Esophagus squamous epithelium (tissue), 5 donors: ENCODE results near the gene CADM2. TPM values are rescaled to one million over a fixed set of nuclear protein-coding genes. Genes with fewer than 3 reads are reported as not detected.

Experiments used
- DNase-seq: peaks from one replicate; lab custom pipeline; 2025; lab: John Stamatoyannopoulos, UW
- H3K27ac ChIP-seq, 4 donors: fragments of 200-600 bp; sonication (generic); one replicate each; pipeline ENCODE4 v1.5.1; 2016 to 2019; ENCODE audit warnings: mild to moderate bottlenecking in 1 of 4
- H3K27me3 ChIP-seq, 4 donors: fragments of 200-600 bp; sonication (generic); 1 replicate in 3 of 4; 2 replicates in 1 of 4; pipeline versions ENCODE4 v1.5.1 to v1.6.0; 2017 to 2021; ENCODE audit warnings: antibody characterized with exemption in 1 of 4
- H3K36me3 ChIP-seq, 3 donors: fragments of 200-600 bp; sonication (generic); one replicate each; pipeline ENCODE4 v1.5.1; 2016 to 2019
- H3K4me1 ChIP-seq, 3 donors: fragments of 200-600 bp; sonication (generic); one replicate each; pipeline ENCODE4 v1.5.1; 2017 to 2019
- H3K4me3 ChIP-seq, 4 donors: fragments of 200-600 bp; sonication (generic); 1 replicate in 3 of 4; 2 replicates in 1 of 4; pipeline ENCODE4 v1.5.1; 2016 to 2019; ENCODE audit warnings: mild to moderate bottlenecking in 2 of 4, moderate library complexity in 1 of 4
- H3K9me3 ChIP-seq, 3 donors: fragments of 200-600 bp; sonication (generic); one replicate each; pipeline ENCODE4 v1.5.1; 2016 to 2019
- CTCF ChIP-seq, 6 experiments: fragments of 450-650 bp in 4 of 6; fragments of 200-600 bp in 2 of 6; sonication (generic) in 2 of 6; IDR thresholded peaks; one replicate each; pipeline ENCODE4 v1.5.1; 2016 to 2019; ENCODE audit warnings: antibody characterized with exemption in 6 of 6, mild to moderate bottlenecking in 4 of 6, moderate library complexity in 4 of 6
- POLR2A ChIP-seq, 4 donors: fragments of 450-650 bp; IDR thresholded peaks; one replicate each; pipeline ENCODE4 v1.6.1; 2017; ENCODE audit warnings: antibody characterized with exemption in 4 of 4, mild to moderate bottlenecking in 4 of 4, moderate library complexity in 3 of 4
- WGBS, 2 donors: methylation state at CpG; one replicate each; pipeline ENCODE4 v1.1.5; 2018; 5-methylcytosine and 5-hydroxymethylcytosine counted together
- intact Hi-C: fragments of 100-400 bp; cut with DNase I; formaldehyde crosslinking; loops from one replicate; pipeline ENCODE4 v1.15.0; 2022
- total RNA-seq, 4 donors: library from RNA; depleted of rRNA; stranded (reverse); fragments of >200 nt; gene quantifications; one replicate each; pipeline ENCODE4 v1.1.0, GENCODE V29; 2016
- donor health status: DM: yes; HTN: yes; CAD: no.

Gene CADM2
- total RNA-seq, 4 donors from 2014 or later: 0.08 to 0.76 (median 0.34) TPM

GRCh38 chr3:85535517-85535916 is 576.7 kb downstream of the CADM2 start:
- WGBS, 2 donors: 39 to 48% methylated on average over 2 of the region's 2 CpGs
- Histone ChIP-seq H3K27ac (no peak overlapping the region), H3K4me3 (no peak overlapping the region), H3K27me3 (no peaks in the 10 kb centered on the region), H3K4me1 (no peaks in the 10 kb centered on the region), H3K36me3 (no peaks in the 10 kb centered on the region), H3K9me3 (no peaks in the 10 kb centered on the region)
- TF ChIP-seq CTCF (IDR thresholded peaks at IDR 0.05) (no peak), POLR2A (IDR thresholded peaks at IDR 0.05) (no peak)
- intact Hi-C loops: no loop called here
- no peak for DNase-seq

GRCh38 chr3:85539232-85539631 is 580.4 kb downstream of the CADM2 start:
- 52 to 58% methylated on average over 1 of the region's 1 CpG for WGBS, 2 donors
- DNase-seq: no peak
- H3K4me3 ChIP-seq: no peak overlapping the region
- H3K27ac ChIP-seq: no peak overlapping the region
- H3K4me1 ChIP-seq: no peaks in the 10 kb centered on the region
- no peaks in the 10 kb centered on the region for H3K27me3 ChIP-seq
- intact Hi-C loops: no loop called here
- H3K9me3 ChIP-seq: no peaks in the 10 kb centered on the region
- H3K36me3 ChIP-seq: no peaks in the 10 kb centered on the region
- TF ChIP-seq CTCF (IDR thresholded peaks at IDR 0.05): no peak
- TF ChIP-seq POLR2A (IDR thresholded peaks at IDR 0.05): no peak

- no peaks in the 10 kb centered on the region for H3K4me1 ChIP-seq
- 74 to 78% methylated on average over 10 of the region's 10 CpGs for WGBS, 2 donors
- TF ChIP-seq POLR2A (IDR thresholded peaks at IDR 0.05) (no peak), CTCF (IDR thresholded peaks at IDR 0.05) (no peak)
- intact Hi-C loops: no loop called here
- H3K9me3 ChIP-seq: no peaks in the 10 kb centered on the region
- H3K27me3 ChIP-seq: no peaks in the 10 kb centered on the region
- no peaks in the 10 kb centered on the region for H3K36me3 ChIP-seq
- DNase-seq: no peak
- H3K27ac ChIP-seq: no peak overlapping the region
- H3K4me3 ChIP-seq: no peak overlapping the region
Measured at GRCh38 chr3:85554153-85554552, 595.4 kb downstream of the CADM2 start.

- no peak for DNase-seq
- no peak overlapping the region for H3K27ac ChIP-seq
- no peak for TF ChIP-seq CTCF (IDR thresholded peaks at IDR 0.05)
- no peak for TF ChIP-seq POLR2A (IDR thresholded peaks at IDR 0.05)
Measured at GRCh38 chr3:85560088-85560785, 601.4 kb downstream of the CADM2 start.

GRCh38 chr3:85567071-85567676 is 608.4 kb downstream of the CADM2 start:
- no peak overlapping the region for H3K27ac ChIP-seq

More at GRCh38 chr3:85560088-85560785, 601.4 kb downstream of the CADM2 start:
- 43 to 44% methylated on average over 7 of the region's 7 CpGs for WGBS, 2 donors
- Histone ChIP-seq H3K36me3 (no peaks in the 10 kb centered on the region), H3K4me1 (no peaks in the 10 kb centered on the region), H3K4me3 (no peak overlapping the region), H3K9me3 (no peaks in the 10 kb centered on the region), H3K27me3 (no peaks in the 10 kb centered on the region)
- intact Hi-C loops: no loop called here

More at GRCh38 chr3:85567071-85567676, 608.4 kb downstream of the CADM2 start:
- 9 to 16% methylated on average over 5 of the region's 5 CpGs for WGBS, 2 donors
- intact Hi-C loops: no loop called here
- H3K4me1 ChIP-seq: no peaks in the 10 kb centered on the region
- no peak for DNase-seq
- no peaks in the 10 kb centered on the region for H3K36me3 ChIP-seq
- H3K27me3 ChIP-seq: no peaks in the 10 kb centered on the region
- H3K4me3 ChIP-seq: no peak overlapping the region
- no peaks in the 10 kb centered on the region for H3K9me3 ChIP-seq
- TF ChIP-seq CTCF (IDR thresholded peaks at IDR 0.05) (peak in 4 of 6 experiments; percentile 12 to 52 (median 28)), POLR2A (IDR thresholded peaks at IDR 0.05) (no peak)
